Keratinocyte (primary cell): ENCODE measurements around the gene SEMA4D. TPM values are rescaled to one million over a fixed set of nuclear protein-coding genes. Genes with fewer than 3 reads are reported as not detected.

Source experiments
- DNase-seq: peaks from one replicate; pipeline ENCODE4 v3.0.0-alpha.2; 2011; ENCODE audit warnings: low read depth, missing footprints, low spot score
- FAIRE-seq: peaks from 2 replicates; lab custom pipeline; 2011; peaks lifted over from hg19 to GRCh38; lab: Jason Lieb, UNC
- H2AFZ ChIP-seq: 2 replicates; pipeline ENCODE4 v1.6.0; 2012; ENCODE audit warnings: low read length, control low read depth, inconsistent platforms; ENCODE audit not compliant: control insufficient read depth
- H3K27ac ChIP-seq: 2 replicates; pipeline ENCODE4 v1.5.1; 2011; ENCODE audit warnings: low read length; ENCODE audit not compliant: control insufficient read depth, insufficient read depth
- H3K27me3 ChIP-seq: 3 replicates; pipeline ENCODE4 v1.6.0; 2011; ENCODE audit warnings: low read length; ENCODE audit not compliant: control insufficient read depth, insufficient read depth; ENCODE audit errors: extremely low read depth
- H3K36me3 ChIP-seq, 2 experiments: 2 replicates in 1 of 2; 3 replicates in 1 of 2; pipeline ENCODE4 v1.5.1; 2011; ENCODE audit warnings: low read length in 2 of 2, mild to moderate bottlenecking in 1 of 2; ENCODE audit not compliant: control insufficient read depth in 2 of 2, insufficient read depth in 2 of 2; ENCODE audit errors: extremely low read depth in 1 of 2
- H3K4me1 ChIP-seq: 3 replicates; pipeline ENCODE4 v1.5.1; 2011; ENCODE audit warnings: low read length; ENCODE audit not compliant: control insufficient read depth, insufficient read depth; ENCODE audit errors: extremely low read depth
- H3K4me2 ChIP-seq: 3 replicates; pipeline ENCODE4 v1.6.0; 2011; ENCODE audit warnings: low read depth, low read length; ENCODE audit not compliant: control insufficient read depth, insufficient read depth; ENCODE audit errors: extremely low read depth
- H3K4me3 ChIP-seq, 3 experiments: fragments of 200-600 bp in 1 of 3; sonication (generic) in 1 of 3; 2 replicates in 2 of 3; 3 replicates in 1 of 3; pipeline ENCODE4 v1.5.1; 2011 to 2016; ENCODE audit warnings: low read length in 3 of 3, mild to moderate bottlenecking in 3 of 3, control low read depth in 2 of 3, inconsistent platforms in 1 of 3, low read depth in 1 of 3, mixed read lengths in 1 of 3, mixed run types in 1 of 3, moderate library complexity in 1 of 3; ENCODE audit not compliant: control insufficient read depth in 2 of 3, insufficient read depth in 2 of 3; ENCODE audit errors: extremely low read depth in 1 of 3
- H3K79me2 ChIP-seq: 2 replicates; pipeline ENCODE4 v1.6.0; 2012; ENCODE audit warnings: low read length; ENCODE audit not compliant: control insufficient read depth, insufficient read depth
- H3K9ac ChIP-seq: 3 replicates; pipeline ENCODE4 v1.6.0; 2011; ENCODE audit warnings: low read length; ENCODE audit not compliant: control insufficient read depth, insufficient read depth; ENCODE audit errors: extremely low read depth
- H3K9me1 ChIP-seq: 3 replicates; pipeline ENCODE4 v1.6.0; 2011; ENCODE audit warnings: low read length; ENCODE audit not compliant: control insufficient read depth, insufficient read depth; ENCODE audit errors: extremely low read depth
- H3K9me3 ChIP-seq: 2 replicates; pipeline ENCODE4 v1.5.1; 2012; ENCODE audit warnings: low read depth, low read length; ENCODE audit not compliant: control insufficient read depth
- H4K20me1 ChIP-seq: 3 replicates; pipeline ENCODE4 v1.6.0; 2011; ENCODE audit warnings: low read length; ENCODE audit not compliant: control insufficient read depth, insufficient read depth; ENCODE audit errors: extremely low read depth
- CTCF ChIP-seq, 3 experiments: IDR thresholded peaks in 1 of 3; conservative IDR thresholded peaks in 1 of 3; optimal IDR thresholded peaks in 1 of 3; 2 replicates in 2 of 3; 3 replicates in 1 of 3; pipeline versions ENCODE3 to v1.5.1; 2011; ENCODE audit warnings: low read length in 3 of 3, mild to moderate bottlenecking in 3 of 3, moderate library complexity in 2 of 3, control low read depth in 1 of 3, inconsistent platforms in 1 of 3; ENCODE audit not compliant: insufficient read depth in 2 of 3; ENCODE audit errors: extremely low read depth in 1 of 3
- EZH2 ChIP-seq: IDR thresholded peaks from one replicate; pipeline ENCODE4 v1.6.1; 2012; ENCODE audit warnings: inconsistent platforms, mild to moderate bottlenecking, low read length, moderate library complexity
- dilution Hi-C: fragments of 300-500 bp; cut with MboI; formaldehyde crosslinking; loops from one replicate; pipeline ENCODE4 v1.7.0; 2020; ENCODE audit warnings: low sequenced_read_pairs; ENCODE audit not compliant: extremely low pct_ligation_motif_present
- polyA plus RNA-seq, 5 experiments: library from polyadenylated mRNA; depleted of rRNA in 3 of 5; stranded (reverse) in 3 of 5; stranded (forward) in 1 of 5; unstranded in 1 of 5; fragments of >200 nt; gene quantifications; 1 replicate in 1 of 5; 2 replicates in 3 of 5; 3 replicates in 1 of 5; pipeline versions ENCODE4 v1.2.1 to v1.2.3, GENCODE V29; 2011 to 2012; ENCODE audit warnings: missing spikeins in 2 of 5, low read depth in 1 of 5, low replicate concordance in 1 of 5

SEMA4D gene
- polyA plus RNA-seq, 1 donor (not counting 4 experiments of a cell fraction or from before 2014, with no cell fraction given), result 0.43 TPM

DNA sequence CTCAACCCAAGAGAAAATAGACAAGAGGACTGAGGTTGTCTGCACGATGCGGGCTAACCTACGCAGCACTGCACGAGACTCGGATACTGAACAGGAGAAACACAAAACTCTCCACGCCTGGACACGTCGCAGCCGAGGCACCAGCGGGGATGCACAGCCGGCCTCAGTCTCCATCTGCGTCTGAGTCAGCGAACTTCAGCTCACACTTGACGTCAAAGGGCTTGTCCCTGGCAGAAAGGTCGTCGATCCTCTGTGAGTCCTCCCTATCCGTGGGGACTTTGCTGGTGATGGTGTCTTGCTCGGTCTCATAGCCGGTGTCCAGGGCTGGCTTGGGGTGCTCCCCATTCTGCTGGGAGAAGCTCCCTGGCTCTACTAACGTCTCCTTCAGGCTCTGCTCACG is 119.4 kb downstream of the SEMA4D start:
- Histone ChIP-seq H3K36me3 (no peaks in the 10 kb centered on the region), H3K27me3 (no peaks in the 10 kb centered on the region), H3K27ac (no peak overlapping the region), H3K9ac (no peak overlapping the region), H3K4me1 (no peaks in the 10 kb centered on the region), H3K9me1 (no peaks in the 10 kb centered on the region), H2AFZ (no peak overlapping the region), H3K9me3 (no peaks in the 10 kb centered on the region), H3K4me2 (no peak overlapping the region), H3K79me2 (no peaks in the 10 kb centered on the region), H3K4me3 (no peak overlapping the region), H4K20me1 (no peaks in the 10 kb centered on the region)
- dilution Hi-C loops, result no loop called here
- FAIRE-seq (no peak), DNase-seq (no peak)
- TF ChIP-seq CTCF (optimal IDR thresholded peaks at IDR 0.05 in 1 of 3, IDR thresholded peaks at IDR 0.05 in 1 of 3, conservative IDR thresholded peaks at IDR 0.05 in 1 of 3; ENCODE audit: extremely low read depth in 1 of 3, insufficient read depth in 2 of 3, low read length in 3 of 3) (no peak), EZH2 (no peak)

DNA sequence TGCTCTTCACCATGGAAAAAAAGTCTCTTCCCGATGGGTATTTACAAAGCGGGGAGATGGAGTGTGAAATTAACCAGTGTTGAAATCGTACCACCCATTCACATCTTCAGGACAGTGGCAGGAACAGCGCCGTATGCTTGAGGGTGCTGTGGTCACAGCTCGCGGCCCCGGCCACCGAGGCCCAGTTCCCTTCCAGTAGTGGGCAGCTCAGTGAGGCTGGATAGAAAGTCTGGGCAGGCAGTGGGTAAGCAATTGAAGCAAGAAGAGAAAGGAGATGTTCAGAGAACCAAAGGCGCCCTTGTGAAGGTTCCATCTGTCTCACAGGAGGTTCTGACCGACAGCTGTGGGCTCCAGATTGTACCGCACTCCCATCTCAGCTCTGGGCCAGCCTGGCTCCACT is 120.5 kb downstream of the SEMA4D start:
- no peak overlapping the region for H3K27ac ChIP-seq
- no peaks in the 10 kb centered on the region for H4K20me1 ChIP-seq
- H3K4me1 ChIP-seq, result no peaks in the 10 kb centered on the region
- dilution Hi-C loops, result no loop called here
- no peak overlapping the region for H3K9ac ChIP-seq
- no peaks in the 10 kb centered on the region for H3K79me2 ChIP-seq
- DNase-seq (no peak), FAIRE-seq (no peak)
- no peak for TF ChIP-seq CTCF (optimal IDR thresholded peaks at IDR 0.05 in 1 of 3, IDR thresholded peaks at IDR 0.05 in 1 of 3, conservative IDR thresholded peaks at IDR 0.05 in 1 of 3; ENCODE audit: extremely low read depth in 1 of 3, insufficient read depth in 2 of 3, low read length in 3 of 3)
- no peak for TF ChIP-seq EZH2
- H2AFZ ChIP-seq, result no peak overlapping the region
- no peak overlapping the region for H3K4me2 ChIP-seq
- no peaks in the 10 kb centered on the region for H3K9me3 ChIP-seq
- no peaks in the 10 kb centered on the region for H3K27me3 ChIP-seq
- no peaks in the 10 kb centered on the region for H3K36me3 ChIP-seq
- H3K9me1 ChIP-seq, result no peaks in the 10 kb centered on the region
- no peak overlapping the region for H3K4me3 ChIP-seq
